NOMO-1 (cell line): ENCODE results near the gene AUTS2.

Source experiments
- DNase-seq, 2 experiments: peaks; one replicate each; lab custom pipeline; 2025; ENCODE audit not compliant: unreplicated experiment in 2 of 2; lab: John Stamatoyannopoulos, UW

AUTS2 gene

DNA sequence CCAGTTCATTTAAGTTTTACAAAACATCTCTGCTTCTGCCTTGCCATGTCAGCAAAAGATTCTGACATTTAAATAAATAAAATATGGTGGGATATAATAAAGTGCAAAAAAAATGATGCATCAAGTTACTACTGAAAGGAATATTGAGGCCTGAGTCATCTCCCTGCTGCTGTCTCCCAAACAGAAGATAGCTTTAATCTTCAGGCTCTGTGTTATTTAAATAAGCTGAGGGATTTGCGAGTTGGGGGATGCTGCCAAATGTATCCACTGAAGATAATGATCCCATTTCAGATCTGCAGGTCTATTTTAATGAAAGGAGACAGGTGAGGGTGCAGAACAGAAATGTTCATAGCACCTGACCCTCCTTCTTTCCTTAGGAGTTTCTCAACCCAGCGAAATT, 720.8 kb downstream of the AUTS2 start:
- DNase-seq = no peak

DNA sequence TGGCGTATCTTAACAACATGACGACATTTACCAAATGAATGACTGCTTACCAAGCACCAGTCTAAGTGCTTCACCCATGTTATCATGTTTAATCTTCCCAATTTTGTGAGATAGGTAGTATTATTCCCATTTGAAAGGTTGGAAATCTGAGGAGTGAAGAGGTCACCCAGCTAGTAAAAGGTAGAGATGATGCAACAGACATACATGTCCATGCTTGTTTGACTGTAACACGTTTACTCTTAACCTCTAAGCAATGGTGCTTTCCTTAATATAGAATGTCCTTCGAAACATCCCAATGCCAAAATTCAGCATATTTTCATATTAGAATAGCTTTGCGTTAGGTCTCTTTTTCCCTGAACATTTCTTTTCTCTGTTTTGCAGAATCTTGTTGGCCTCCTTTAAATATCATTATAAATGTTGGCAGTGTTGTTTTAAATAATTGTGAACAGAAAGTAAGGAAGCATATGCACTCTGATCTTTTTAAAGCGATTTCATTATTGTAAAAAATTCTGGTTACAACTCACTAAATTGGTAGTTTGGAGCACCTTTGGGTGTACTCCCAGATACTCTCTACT, 722.8 kb downstream of the AUTS2 start:
- no peak for DNase-seq

DNA sequence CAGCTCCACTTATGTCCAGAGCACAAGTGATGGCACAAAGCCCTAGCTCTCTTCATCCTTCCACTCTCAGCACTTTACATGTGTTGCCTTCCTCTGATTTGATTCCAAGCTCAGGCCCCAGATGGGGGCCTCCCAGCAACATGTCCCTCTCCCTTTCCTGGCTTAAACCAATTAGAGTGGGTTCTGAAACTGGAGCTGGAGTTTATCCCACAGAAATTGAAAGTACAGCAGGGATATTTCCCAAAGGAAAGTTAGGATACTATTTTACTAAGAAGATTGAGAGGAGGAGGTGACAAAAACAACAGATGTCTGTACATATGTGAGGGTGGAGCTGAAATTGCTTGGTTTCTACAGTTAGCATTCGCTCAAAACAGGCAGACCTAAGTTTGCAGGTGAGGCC, 724.6 kb downstream of the AUTS2 start:
- DNase-seq = no peak

- no peak for DNase-seq
These were observed 727.3 kb downstream of the AUTS2 start for GRCh38 chr7:70325509-70326101.

GRCh38 chr7:70334295-70334694, 736.0 kb downstream of the AUTS2 start:
- no peak for DNase-seq

GRCh38 chr7:70334871-70335270, 736.6 kb downstream of the AUTS2 start:
- no peak for DNase-seq

DNA sequence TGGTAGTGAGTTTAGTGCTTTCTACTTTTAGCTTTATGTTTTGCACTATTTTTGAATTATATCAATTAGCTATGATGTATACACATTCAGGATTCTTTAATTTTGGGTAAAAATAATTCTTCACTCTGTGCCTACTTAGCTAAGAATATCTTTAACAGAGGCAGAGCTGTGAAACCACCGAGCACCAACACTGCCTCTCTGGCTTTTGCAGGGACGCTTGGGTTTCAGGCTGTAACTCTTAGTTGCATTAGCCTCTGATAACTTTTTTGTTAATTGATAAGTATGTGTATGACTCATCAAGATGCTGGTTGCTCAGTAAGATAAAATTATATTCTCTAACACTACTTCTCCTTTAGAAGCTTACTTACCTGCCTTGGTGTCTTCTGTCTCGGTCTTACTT, 738.3 kb downstream of the AUTS2 start:
- DNase-seq = no peak

DNA sequence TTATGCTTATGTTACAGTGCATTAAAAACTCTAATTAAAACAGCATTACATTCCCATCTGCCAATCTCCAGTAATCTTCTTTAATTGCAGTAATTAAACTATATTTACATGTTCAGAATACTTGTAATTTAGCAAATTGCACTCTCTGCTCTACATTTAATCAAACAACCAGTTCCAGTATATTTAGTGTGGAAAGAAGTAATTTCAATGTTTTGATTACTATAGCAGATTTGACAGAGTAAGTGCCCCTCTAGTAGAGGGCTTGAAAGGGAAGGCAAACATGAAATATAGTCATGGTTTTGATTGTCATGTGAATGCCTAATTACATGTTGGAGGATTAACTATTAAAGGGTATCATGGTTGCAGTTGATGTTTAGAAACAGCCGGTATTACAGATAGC, 739.7 kb downstream of the AUTS2 start:
- no peak for DNase-seq

GRCh38 chr7:70340236-70340635, 742.0 kb downstream of the AUTS2 start:
- DNase-seq = no peak

DNA sequence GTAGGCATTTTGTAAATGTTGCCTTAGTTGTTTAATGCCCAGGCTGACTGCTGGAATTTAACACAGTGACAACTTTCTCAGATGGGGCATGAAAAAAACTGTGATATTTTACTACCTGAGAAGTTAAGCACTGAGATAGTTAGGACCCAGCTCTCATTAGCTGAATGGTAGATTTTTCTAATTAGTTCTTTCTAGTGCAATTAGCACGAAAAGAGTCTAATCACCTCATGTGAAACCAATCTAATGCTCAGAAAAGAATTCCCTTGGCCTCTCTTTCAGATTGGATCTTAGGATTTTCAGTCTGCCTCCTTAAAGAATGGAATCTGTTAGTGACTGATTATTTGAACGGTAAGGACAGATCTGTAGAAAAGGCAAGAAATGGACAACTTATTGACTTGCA, 743.2 kb downstream of the AUTS2 start:
- DNase-seq = no peak

DNA sequence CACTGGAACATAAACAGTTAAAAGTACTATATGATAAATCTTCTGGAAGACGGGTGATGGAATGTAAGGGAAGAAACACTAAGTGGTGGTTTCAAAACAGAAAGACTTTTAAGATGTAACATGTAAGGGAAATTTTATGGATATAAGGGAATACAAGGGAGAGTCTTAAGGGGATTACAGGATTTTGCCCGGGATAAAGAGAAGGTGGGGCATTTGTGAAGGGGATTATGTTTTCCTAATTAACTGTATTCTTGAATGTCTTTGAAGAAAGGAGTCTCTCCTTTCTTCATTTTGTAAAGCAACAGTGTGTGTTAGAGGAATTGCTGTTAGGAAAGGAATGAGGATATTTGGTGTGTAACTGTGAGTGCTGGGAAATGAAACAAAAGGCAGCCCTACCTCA, 745.2 kb downstream of the AUTS2 start:
- no peak for DNase-seq

GRCh38 chr7:70344726-70345125, 746.5 kb downstream of the AUTS2 start:
- DNase-seq = no peak

- DNase-seq = no peak
These were observed 748.7 kb downstream of the AUTS2 start for GRCh38 chr7:70346844-70347462.

GRCh38 chr7:70347463-70348254, 749.4 kb downstream of the AUTS2 start:
- no peak for DNase-seq

GRCh38 chr7:70349031-70349430, 750.8 kb downstream of the AUTS2 start:
- no peak for DNase-seq

DNA sequence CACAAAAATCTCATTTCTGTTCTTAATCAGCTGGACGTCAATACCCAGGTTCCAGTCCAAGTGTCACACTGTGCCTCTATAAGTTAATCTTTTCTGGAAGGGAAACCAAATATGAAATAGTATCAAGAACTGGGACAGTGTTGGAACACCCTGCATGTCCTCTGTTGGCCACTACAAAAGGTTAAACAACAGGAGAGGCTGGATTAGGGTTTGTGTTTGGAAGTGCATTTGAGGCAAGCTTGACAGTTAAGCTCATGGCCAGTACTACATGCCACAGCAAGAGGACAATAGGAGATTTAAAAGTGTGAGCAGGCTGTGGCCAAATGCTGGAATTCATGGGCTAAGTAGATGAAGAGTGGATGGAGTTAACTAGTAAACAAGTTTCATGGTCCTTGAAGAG, 751.5 kb downstream of the AUTS2 start:
- DNase-seq = no peak

DNA sequence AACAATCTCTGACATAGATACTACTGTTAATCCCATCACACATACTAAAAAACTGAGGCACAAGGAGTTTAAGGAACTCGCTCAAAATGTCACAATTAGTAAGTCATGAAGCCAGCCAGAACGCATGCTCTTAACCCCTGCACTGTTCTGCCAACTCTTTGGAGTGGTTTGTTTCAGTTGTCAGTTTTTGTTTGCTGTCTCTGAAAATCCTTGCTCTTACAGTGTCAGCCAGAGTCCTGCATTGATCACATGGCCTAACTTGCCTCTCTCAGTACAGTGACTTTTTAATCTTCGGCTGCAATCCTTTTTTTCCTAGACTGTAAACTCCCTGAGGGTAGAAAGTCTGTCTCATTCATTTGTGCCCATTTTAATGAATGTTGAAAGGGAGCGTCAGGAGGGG, 753.8 kb downstream of the AUTS2 start:
- DNase-seq = no peak

DNA sequence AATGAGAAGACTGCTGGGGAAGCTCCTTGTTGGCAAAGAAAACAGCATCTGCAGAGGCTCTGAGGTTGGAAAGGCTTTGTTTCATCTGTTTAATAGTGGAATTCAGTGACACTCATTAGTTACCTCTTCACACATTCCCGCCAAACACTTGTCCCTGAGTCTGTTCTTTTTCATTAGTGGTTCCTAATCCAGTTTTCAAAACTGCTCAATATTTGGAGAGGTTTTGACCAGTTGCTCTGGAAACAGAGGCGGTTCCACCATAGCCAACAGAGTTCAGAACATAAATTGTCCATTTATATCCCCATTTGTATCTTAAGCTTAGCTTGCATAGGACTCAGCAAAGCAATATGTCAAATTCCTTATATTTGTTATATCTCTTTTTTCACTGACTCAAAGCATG, 754.6 kb downstream of the AUTS2 start:
- DNase-seq = no peak

- DNase-seq = no peak
These were observed 755.2 kb downstream of the AUTS2 start for GRCh38 chr7:70353330-70353945.

GRCh38 chr7:70353946-70354335, 755.7 kb downstream of the AUTS2 start:
- no peak for DNase-seq

DNA sequence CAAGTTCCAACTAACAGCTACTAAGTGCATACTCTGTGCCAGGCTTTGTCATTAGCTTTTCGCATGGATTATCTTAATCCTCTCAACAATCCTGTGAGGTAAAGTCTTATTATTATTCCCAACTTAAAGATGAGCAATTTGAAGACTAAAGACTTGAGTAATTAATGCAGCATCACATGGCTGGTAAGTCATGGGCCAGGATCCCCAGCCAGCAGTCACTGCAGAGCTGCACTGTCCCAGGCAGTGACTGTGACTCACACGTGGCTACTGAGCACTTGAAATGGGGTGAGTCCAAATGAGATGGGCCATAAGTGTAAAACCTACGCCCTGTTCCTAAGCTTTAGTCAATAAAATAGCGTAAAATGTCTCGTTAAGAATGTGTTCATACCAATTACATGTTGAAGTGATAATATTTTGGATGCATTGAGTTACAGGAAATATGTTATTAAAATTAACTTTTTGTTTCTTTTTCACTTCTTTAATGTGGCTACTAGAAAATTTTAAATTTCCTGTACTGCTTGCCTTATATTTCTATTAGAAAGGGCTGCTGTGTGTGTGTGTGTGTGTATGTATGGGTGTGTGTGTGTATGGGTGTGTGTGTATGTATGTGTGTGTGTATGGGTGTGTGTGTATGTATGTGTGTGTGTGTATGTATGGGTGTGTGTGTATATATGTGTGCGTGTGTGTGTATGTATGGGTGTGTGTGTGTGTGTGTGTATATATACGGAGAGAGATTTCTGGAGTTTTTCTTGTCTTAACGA, 756.3 kb downstream of the AUTS2 start:
- DNase-seq = no peak
